ENCODE results near the gene GRK4. TPM values are rescaled to one million over a fixed set of nuclear protein-coding genes. Genes with fewer than 3 reads are reported as not detected.

Gene GRK4
- total and polyA plus RNA-seq, 2 of the 8 experiments (the other 6 are each of a cell fraction or from before 2014, with no cell fraction given) = 0.77 to 1.8 TPM

DNA sequence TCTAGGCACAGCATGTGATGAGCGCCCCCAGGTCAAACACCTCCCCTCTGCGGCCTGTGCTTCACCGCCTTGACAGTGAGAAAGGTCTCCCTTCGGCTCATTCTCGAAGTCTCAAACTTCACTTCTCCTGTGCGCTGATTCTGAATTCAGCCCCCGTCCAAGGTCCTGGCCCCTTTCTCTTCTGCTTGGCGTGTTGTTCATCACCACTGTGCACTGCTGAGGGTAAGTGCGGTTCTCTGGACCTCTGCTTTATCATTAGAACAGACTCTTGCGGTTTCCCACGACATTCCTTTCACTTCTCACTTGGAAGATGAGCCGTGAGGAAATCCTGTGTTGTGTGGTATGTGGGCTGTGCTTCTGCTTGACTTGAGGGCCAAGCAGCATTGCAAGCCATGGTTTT is 99.1 kb downstream of the GRK4 start (continued):
- TF ChIP-seq RFX5 (IDR thresholded peaks at IDR 0.05; ENCODE audit: borderline replicate concordance, low read depth, low read length) = no peak
